HG03565 (cell line): Measurements from ENCODE around the gene COL11A2.

Source experiments
- ATAC-seq: cut with Tn5 transposase; IDR thresholded peaks from one replicate; pipeline ENCODE4 v1.9.1; 2021; ENCODE audit warnings: mild to moderate bottlenecking, moderate library complexity; ENCODE audit not compliant: unreplicated experiment

The COL11A2 gene

GRCh38 chr6:33193619-33194018 is 1.4 kb upstream of the COL11A2 start:
- no peak for ATAC-seq

- no peak for ATAC-seq
Observed at GRCh38 chr6:33192671-33193602, 670 bp upstream of the COL11A2 start.

- no peak for ATAC-seq
Observed at GRCh38 chr6:33191383-33192104, 723 bp downstream of the COL11A2 start.

- ATAC-seq: no peak
Observed at GRCh38 chr6:33190504-33191107, 1.7 kb downstream of the COL11A2 start.

GRCh38 chr6:33189625-33190448 is 2.4 kb downstream of the COL11A2 start:
- no peak for ATAC-seq

- no peak for ATAC-seq
Observed at GRCh38 chr6:33189164-33189563, 3.1 kb downstream of the COL11A2 start.

GRCh38 chr6:33187809-33188208 is 4.5 kb downstream of the COL11A2 start:
- no peak for ATAC-seq

- no peak for ATAC-seq
Observed at GRCh38 chr6:33185654-33186187, 6.5 kb downstream of the COL11A2 start.

- ATAC-seq: no peak
Observed at GRCh38 chr6:33185190-33185589, 7.1 kb downstream of the COL11A2 start.

- ATAC-seq: no peak
Observed at GRCh38 chr6:33183071-33183683, 9.1 kb downstream of the COL11A2 start.

GRCh38 chr6:33181141-33181540 is 11.1 kb downstream of the COL11A2 start:
- no peak for ATAC-seq

- ATAC-seq: no peak
Observed at GRCh38 chr6:33178755-33179475, 13.4 kb downstream of the COL11A2 start.

- ATAC-seq: no peak
Observed at GRCh38 chr6:33177552-33178446, 14.5 kb downstream of the COL11A2 start.

- ATAC-seq: no peak
Observed at GRCh38 chr6:33176906-33177305, 15.4 kb downstream of the COL11A2 start.

GRCh38 chr6:33175436-33176069 is 16.7 kb downstream of the COL11A2 start:
- no peak for ATAC-seq

GRCh38 chr6:33174784-33175183 is 17.5 kb downstream of the COL11A2 start:
- no peak for ATAC-seq

- no peak for ATAC-seq
Observed at GRCh38 chr6:33173535-33174180, 18.6 kb downstream of the COL11A2 start.
